Activated T-helper 9 cell treated with anti-CD3 and anti-CD28 coated beads, Interleukin-2, amount 50 U/mL, for 16 hours (primary cell): ENCODE results near the gene CREG2.

ENCODE experiments used
- DNase-seq: peaks from one replicate; pipeline ENCODE4 v3.0.0-alpha.2; 2020; ENCODE audit warnings: low read depth

CREG2 gene

GRCh38 chr2:101307503-101307902, 79.8 kb downstream of the CREG2 start:
- DNase-seq, result no peak

GRCh38 chr2:101306410-101306809, 80.9 kb downstream of the CREG2 start:
- DNase-seq, result no peak

GRCh38 chr2:101305492-101306078, 81.7 kb downstream of the CREG2 start:
- DNase-seq, result no peak

GRCh38 chr2:101305035-101305434, 82.3 kb downstream of the CREG2 start:
- no peak for DNase-seq

GRCh38 chr2:101303688-101304087, 83.6 kb downstream of the CREG2 start:
- no peak for DNase-seq

GRCh38 chr2:101302016-101302415, 85.3 kb downstream of the CREG2 start:
- no peak for DNase-seq

GRCh38 chr2:101300836-101301235, 86.5 kb downstream of the CREG2 start:
- DNase-seq, result no peak

GRCh38 chr2:101300164-101300563, 87.1 kb downstream of the CREG2 start:
- no peak for DNase-seq

- no peak for DNase-seq
Observed at GRCh38 chr2:101299604-101300003, 87.7 kb downstream of the CREG2 start.

- DNase-seq, result no peak
Observed at GRCh38 chr2:101297383-101297782, 89.9 kb downstream of the CREG2 start.

GRCh38 chr2:101296371-101296770, 90.9 kb downstream of the CREG2 start:
- DNase-seq, result no peak

- DNase-seq, result no peak
Observed at GRCh38 chr2:101295895-101296294, 91.4 kb downstream of the CREG2 start.
